HG03354 (cell line): Measurements from ENCODE around the gene PSMA6.
A peak's percentile ranks its signal among the peaks of the same experiment; 100 is the strongest.
"Not testable (repeated sequence)": the region's sequence is repeated elsewhere in the genome, so short reads cannot be mapped to it uniquely, and the experiment has no call there.

ENCODE experiments used
- ATAC-seq: cut with Tn5 transposase; IDR thresholded peaks from one replicate; pipeline ENCODE4 v1.9.1; 2021; ENCODE audit warnings: mild to moderate bottlenecking; ENCODE audit not compliant: unreplicated experiment, poor library complexity, severe bottlenecking

The PSMA6 gene

GRCh38 chr14:35281341-35281740 is 10.8 kb upstream of the PSMA6 start:
- no peak for ATAC-seq

DNA sequence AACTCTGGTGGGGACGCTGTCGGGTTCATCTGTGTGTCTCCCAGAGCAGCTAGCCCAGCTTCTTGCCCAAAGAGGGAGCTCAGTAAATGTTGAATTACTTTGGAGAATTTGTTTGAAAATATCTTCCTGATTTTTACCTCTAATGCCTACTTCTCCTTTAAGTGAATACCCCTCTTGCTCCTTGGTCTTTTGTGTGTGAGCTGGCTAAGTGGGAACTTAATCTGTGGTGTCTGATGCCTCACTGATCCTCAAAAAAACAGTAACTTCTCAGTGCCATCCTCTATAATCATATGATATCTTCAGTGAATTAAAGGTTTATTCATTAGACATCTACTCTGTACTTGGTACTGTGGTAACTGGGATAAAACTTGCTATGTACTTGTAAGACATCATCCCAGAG is 7.7 kb upstream of the PSMA6 start:
- ATAC-seq, result no peak

DNA sequence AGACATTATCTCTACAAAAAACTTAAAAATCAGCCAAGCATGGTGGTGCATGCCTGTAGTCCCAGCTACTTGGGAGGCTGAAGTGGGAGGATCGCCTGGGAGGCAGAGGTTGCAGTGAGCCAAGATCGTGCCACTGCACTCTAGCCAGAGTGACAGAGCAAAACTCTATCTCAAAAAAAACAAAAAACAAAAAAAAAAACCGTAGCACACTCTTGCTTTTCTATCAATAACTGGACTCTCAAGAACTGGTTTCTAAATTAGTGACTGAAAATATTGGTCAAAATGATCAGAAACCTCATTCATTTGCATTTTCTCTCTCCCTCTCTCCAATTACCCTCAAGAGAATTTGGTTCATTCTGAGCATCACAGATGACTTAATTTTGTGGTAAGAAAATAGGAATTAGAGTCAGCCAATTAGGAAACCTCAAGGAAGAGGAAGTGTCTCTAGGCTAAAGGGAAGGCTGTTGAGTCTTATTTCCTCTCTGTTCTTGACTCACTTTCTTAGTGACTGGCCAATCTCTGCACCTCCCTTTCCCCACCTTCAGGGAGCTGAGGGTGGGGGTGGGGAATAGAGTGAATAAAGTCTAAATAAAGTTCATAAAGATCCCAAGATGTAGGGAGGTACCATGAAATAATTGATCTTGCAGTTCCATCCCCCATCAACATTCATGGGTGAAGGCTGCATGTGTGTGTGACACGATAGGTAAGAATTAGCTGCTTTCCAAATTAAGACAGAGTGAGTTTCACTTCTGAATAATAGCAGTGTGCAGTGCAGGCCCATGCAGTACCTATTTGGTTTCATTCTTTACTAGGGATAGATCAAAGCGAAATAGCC is 6.8 kb upstream of the PSMA6 start:
- ATAC-seq, result peak; percentile 85

GRCh38 chr14:35286003-35286600 is 6.1 kb upstream of the PSMA6 start:
- peak; percentile 28 for ATAC-seq

- ATAC-seq, result no peak
These were observed 5.5 kb upstream of the PSMA6 start for GRCh38 chr14:35286707-35287106.

- no peak for ATAC-seq
These were observed 4.7 kb upstream of the PSMA6 start for GRCh38 chr14:35287431-35288013.

- no peak for ATAC-seq
These were observed 2.6 kb upstream of the PSMA6 start for GRCh38 chr14:35289623-35290022.

- ATAC-seq, result peak; percentile 20
These were observed 784 bp downstream of the PSMA6 start for GRCh38 chr14:35292770-35293561.

DNA sequence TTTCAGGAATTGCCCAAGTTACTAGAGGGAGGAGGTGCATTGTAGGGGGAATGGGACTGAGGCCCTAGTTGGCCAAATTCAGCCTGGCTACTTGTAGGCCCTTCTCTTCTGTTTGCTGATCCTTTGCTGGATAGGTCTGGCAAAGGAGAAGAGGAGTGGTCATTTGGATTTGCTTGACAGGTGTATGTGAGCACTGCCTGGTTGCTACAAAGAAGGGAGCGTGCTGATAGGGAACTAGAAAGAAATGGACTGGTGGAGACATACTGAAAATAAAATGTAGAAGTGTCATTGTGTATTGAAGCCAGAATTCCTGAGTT is 3.6 kb downstream of the PSMA6 start:
- ATAC-seq, result no peak

DNA sequence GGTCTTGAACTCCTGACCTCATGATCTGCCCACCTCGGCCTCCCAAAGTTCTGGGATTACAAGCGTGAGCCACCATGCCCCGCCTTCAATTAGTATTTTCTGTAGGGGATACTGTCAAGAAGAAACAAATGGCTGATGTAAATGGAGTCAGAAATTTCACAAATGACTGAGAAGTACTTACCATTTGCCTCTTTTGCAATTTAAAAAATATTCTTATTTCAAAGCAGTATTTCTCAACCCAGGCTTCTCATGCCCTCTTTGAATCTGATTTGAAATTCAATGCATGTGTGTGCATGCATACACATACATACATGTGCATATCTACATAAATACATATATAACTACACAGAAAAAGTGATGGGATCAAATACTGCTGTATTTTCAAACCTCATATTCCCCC is 4.4 kb downstream of the PSMA6 start:
- ATAC-seq, result no peak

DNA sequence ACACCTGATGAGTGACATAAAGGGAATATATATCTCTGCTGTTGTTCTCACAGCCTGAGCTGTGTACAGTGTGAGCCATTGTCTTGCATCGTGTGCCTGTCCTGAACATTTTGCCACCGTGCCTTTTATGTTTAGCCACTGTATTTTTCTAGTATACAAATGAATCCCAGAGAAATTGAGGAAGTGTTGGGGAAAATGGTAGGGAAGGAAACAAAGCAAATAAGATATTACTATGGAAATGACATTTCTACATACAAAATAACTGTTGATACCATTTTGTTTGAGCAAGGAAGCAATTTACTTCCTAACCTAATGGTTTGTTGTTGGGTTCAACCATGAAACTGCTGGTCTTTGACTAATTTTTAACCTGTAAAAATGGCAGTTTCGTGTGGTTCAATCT is 5.5 kb downstream of the PSMA6 start:
- no peak for ATAC-seq

GRCh38 chr14:35298351-35298750 is 6.2 kb downstream of the PSMA6 start:
- ATAC-seq, result no peak

GRCh38 chr14:35299708-35300107 is 7.5 kb downstream of the PSMA6 start:
- ATAC-seq, result no peak

DNA sequence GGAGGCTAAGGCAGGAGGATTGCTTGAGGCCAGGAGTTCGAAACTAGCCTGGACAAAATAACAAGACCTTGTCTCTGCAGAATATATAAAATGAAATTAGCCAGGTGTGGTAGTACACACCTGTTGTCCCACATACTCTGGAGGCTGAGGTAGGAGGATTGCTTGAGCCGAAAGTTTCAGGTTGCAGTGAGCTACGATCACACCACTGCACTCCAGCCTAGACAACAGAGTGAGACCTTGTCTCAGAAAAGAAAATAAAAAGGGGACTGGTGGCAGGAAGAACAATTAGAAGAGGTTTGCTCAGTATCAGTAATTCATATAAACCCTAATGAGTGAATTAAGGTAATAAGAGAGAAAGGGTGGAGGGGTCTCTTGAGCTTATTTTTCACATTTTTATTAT is 8.0 kb downstream of the PSMA6 start:
- no peak for ATAC-seq

DNA sequence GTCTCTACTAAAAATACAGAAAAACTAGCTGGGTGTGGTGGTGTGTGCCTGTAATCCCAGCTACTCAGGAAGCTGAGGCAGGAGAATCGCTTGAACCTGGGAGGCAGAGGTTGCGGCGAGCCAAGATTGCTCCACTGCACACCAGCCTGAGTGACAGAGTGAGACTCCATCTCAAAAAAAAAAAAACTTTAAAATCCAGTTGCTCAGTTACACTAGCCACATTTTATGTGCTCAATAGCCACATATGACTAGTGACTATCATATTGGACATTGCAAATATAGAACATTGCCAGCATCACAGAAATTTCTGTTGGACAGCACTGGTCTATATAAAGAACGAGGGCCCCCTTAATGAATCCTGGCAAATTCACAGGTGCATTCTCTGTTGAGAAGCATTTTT is 9.2 kb downstream of the PSMA6 start:
- not testable (repeated sequence) for ATAC-seq

DNA sequence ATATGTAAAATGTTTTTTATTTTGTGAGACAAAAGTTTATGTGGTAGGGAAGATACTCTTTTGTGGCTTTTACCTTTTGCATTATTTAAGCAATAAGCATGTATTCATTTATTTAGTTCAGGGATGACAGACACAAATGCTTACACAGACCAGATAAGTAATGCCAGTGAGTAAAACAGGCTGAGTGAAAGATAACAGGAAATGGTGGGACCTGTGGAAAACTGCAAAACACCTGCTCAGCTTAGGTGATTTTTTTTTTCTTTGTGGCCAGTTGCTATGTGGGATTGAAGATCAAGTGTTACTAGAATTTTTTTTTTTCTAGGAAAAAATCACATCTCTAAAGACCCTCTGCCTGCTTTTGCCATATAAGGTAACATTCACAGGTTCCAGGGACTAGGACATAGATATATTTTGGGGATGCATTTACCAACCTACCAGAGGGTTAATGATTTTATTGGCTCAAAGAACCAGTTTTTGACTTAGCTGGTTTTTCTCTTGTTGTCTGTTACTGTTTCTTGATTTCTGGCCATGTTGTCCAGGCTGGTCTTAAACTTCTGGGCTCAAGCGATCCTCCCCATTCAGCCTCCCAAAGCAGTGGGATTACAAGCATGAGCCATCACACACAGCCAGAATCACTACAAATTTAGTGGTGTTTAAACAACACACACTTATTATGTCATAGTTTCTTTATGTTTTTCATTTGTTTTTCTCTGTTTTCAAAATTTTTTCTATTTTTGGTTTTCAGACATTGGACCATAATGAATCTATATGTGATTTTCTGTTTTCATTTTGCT is 9.8 kb downstream of the PSMA6 start:
- no peak for ATAC-seq

DNA sequence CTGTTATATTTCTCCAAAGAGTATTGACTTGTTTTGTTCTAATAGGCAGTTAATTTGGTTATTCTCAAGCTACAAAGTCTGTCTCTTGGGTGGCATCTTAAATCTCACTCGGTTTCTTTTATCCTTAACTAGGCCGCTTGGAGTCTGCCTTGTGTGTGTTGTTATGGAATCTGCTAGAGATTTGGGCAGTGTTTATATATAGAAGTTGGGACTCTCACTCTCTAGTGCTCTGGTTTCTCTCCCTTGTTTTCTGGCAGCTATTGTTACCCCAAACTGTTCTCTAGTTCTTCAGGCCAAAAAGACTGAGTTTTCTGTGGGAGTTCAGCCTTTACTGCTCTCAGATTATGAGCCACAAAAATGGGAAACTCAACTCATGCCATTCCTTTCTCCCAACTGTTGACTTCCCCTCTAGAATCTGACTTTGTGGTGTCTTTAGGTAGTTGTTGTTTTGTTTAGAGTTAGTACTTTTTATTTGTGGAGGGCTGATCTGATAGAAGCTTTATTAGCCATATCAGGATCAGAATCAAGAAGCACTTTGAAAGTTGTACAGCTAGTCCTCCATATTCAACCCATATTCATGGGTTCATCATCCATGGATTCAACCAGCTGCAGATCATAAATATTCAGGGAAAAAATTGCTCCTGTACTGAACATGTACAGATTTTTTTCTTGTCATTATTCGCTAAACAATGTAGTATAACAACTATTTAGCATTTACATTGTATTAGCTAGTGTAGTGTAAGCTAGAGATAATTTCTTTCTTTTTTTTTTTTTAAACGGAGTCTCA is 11.2 kb downstream of the PSMA6 start:
- no peak for ATAC-seq

- no peak for ATAC-seq
These were observed 12.8 kb downstream of the PSMA6 start for GRCh38 chr14:35304812-35305462.

GRCh38 chr14:35305633-35306032 is 13.5 kb downstream of the PSMA6 start:
- ATAC-seq, result no peak
